ENCODE data around the gene AK5.

The AK5 gene

DNA sequence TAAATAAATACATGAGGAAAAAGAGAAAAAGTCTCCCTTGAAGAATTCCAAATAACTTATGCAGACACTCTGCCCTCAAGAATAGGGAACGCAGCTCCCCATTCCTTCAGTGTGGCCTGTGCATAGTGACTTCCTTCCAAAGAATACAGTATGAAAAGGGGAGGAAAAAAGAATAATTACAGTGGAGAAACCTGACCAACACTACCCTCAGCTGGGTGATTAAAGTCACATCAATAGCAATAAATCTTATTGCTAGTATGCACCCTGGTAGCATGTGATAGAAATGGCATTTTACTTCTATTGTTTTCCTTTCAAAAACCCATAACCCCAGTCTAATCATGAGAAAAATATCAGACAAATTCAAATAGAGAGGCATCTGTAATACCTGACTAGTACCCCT, 315.5 kb downstream of the AK5 start:
- no peak for DNase-seq (ENCODE audit: low read depth, low spot score)
- H3K4me3 ChIP-seq (ENCODE audit: low read length) = no peak overlapping the region

DNA sequence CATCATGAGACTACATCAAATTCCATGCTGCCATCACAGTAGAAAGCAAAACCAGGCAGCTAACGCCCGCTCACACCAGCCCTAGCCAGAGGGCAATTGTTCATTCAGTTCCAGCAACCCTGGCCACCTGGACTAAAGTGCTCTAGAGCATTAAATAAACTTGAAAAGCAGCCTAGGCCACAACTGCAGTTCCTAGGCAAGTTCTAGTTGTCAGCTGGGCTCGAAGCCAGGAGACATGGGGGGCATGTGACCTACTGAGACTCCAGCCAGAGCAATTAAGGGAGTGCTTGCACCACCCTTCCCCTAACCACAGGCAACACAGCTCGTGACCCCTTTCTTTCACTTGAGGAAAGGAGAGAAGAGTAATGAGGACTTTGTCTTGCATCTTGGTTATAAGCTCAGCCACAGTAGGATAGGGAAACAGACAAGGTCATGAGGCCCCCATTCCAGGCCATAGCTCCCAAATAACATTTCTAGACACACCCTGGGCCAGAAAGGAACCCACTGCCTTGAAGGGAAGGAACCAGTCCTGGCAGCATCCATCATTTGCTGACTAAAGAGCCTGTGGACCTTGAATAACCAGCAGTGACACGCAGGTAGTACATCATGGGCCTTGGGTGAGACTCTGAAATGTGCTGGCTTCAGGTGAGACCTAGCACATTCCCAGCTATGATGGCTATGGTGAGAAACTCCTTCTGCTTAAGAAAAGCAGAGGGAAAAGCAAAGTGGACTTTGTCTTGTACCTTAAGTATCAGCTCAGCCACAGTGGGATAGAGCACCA, 323.6 kb downstream of the AK5 start:
- DNase-seq (ENCODE audit: low read depth, low spot score) = peak; percentile 40
- no peak overlapping the region for H3K4me3 ChIP-seq (ENCODE audit: low read length)

DNA sequence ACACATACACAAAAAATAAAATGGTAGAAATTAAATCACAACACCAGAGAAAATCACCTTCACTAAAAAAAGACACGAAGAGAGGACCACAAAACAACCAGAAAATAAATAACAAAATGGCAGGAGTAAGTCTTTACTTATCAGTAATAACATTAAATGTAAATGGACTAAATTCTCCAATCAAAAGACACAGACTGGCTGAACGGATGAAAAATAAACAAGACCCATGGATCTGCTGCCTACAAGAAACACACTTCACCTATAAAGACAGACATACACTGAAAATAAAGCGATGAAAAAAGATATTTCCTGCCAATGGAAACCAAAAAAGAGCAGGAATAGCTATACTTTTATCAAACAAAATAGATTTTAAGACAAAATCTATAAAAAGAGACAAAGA, 327.1 kb downstream of the AK5 start:
- no peak overlapping the region for H3K4me3 ChIP-seq (ENCODE audit: low read length)
- DNase-seq (ENCODE audit: low read depth, low spot score) = no peak

Data from Jurkat, Clone E6-1 (cell line).